GM21447 (cell line): ENCODE data around the gene UBA52.
A peak's percentile ranks its signal among the peaks of the same experiment; 100 is the strongest.

Source experiments
- ATAC-seq: cut with Tn5 transposase; IDR thresholded peaks from one replicate; pipeline ENCODE4 v1.9.1; 2021; ENCODE audit not compliant: unreplicated experiment

Gene UBA52

DNA sequence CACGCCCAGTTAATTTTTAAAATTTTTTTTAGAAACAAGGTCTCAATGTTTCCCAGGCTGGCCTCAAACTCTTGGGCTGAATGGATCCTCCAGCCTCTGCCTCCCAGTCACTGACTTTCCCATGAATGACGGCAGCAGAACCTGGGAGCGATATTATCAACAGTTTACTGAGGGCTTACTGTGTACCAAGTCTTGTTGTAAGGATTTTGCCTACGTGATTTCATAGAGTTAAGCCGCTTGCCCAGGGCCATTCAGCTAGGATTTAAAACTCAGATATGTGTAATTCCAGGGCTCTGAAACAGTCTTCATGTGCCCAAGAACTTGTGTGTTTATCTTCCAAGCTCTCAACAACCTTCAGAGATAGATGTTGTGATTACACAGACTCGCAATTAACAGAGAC, 20.0 kb upstream of the UBA52 start:
- ATAC-seq, result no peak

DNA sequence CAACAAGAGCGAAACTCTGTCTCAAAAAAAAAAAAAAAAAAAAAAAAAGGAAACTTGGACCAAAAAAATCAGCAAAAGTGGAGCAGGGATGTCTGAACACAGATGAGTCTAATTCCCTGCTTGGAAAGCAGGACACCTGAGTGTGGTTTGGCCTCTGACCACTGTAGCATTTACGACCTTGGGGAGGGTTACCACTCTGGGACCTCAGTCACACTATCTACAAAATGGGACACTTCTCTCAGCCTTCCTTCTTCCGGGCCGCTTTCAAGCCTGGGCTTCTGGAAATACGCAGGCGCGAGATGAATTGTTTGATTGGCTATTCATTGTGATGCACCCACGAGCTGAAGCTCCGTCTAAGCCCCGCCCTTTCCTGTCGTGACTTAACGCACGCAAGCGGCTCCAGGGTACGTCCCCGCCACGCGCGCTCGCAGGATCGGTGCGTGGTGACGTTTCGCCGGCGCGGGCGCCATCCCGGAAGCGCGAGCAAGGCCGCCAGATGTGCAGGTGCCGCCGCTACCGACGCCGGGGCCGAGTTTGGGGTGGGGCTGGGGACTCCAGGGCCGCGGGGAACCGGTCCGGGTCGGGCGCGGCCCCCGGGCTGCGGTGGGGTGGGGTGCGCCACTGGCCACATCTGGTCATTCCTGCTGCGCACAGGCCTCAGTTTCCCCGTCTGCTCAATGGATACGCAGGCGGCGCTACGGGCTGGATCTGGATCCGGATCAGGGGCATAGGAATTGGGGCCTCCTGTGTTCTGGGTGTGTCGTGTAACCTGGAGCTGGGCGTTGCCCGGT, 14.1 kb upstream of the UBA52 start, which contains the start of gene KXD1:
KXD1 (plus strand) TSS at position 460 of the 791 bp plus-strand sequence. CDS start 4,187 bp downstream, outside the sequence.
- peak; percentile 81 for ATAC-seq

DNA sequence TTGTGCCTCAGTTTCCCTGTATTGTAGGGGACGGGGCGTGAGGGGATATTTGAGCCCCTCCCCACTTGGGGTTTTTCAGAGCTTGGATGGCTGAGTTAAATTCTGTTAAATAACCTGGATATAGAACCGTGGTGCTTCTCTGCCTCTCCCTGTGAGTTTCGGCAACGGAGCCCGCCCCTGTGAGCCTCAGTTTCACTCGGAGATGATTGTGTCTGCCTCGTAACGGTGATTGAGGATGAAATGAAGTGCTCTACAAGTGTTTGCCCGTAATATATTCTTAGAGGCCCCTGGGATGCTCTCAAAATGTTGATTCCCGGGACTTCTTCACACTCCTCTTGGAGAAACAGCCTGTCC, 13.5 kb upstream of the UBA52 start:
- no peak for ATAC-seq

DNA sequence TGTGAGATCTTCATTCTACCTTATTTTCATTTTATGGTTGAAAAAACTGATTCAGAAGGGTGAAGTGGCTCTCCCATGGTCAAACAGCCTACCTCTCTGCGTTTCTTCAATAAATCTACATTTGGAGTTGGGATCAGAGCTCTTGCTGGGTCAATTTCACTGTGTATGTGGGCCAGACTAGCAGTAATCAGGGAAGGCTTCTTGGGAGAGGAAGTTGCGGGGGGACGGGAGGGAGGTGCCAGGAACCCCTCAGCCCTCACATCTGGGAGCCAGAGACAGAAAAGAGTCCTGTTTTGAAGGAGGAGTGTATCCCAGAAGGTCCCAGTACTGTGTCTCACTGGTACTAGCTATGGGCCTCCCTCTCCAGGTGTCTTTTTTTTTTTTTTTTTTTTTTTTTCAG, 13.1 kb upstream of the UBA52 start:
- ATAC-seq, result no peak

DNA sequence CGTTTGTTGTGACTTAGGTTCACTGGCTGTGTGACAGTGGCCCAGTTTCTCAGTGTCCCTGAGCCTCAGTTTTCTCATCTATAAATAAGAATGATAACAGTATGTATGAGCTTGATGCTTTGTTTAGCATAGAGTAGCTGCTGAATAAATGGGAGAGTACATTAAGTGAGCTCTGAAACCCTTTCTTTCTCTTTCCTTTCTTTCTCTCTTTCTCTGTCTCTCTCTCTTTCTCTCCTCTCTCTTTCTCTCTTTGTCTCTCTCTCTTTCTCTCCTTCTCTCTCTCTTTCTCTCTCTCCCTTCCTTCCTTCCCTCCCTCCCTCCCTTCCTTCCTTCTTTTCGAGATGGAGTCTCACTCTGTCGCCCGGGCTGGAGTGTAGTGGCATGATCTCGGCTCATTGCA, 12.0 kb upstream of the UBA52 start:
- ATAC-seq, result no peak

DNA sequence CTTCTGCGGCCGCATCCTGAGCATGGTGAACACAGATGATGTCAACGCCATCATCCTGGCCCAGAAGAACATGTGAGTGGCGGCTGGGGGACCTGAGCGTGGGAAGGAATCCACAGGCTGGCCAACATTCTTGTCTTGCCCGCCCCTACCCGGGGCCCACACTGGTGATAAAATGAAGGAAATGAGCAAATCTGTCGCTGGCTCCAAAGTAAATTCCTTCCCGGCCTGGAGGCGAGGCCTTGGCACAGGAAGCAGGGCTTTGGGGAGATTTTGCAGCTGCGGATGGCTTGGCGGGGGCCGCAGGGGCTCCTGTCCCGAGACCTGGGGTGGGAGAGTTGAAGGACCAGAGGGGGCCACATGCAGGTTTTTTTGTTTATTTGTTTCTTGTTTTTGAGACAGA, 9.6 kb upstream of the UBA52 start:
- no peak for ATAC-seq

DNA sequence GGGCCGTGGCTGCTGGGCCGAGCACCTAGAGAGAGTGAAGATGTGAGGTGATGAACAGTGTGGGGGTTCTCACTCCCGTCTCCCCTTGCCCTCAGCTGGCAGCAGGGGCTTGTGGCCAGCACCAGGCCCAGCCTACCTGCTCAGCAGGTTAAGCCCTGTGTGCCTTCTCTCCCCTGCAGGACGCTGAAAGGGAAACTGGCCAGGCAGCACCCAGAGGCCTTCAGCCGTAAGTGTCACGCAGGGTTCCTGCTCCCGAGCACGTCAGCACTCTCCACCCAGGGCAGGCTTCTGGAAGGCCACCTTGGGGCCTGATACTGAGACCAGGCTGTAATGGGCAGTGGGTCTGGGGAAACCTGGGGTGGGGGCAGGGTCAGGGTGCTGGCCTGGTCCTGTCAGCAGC, 4.7 kb upstream of the UBA52 start:
- no peak for ATAC-seq

DNA sequence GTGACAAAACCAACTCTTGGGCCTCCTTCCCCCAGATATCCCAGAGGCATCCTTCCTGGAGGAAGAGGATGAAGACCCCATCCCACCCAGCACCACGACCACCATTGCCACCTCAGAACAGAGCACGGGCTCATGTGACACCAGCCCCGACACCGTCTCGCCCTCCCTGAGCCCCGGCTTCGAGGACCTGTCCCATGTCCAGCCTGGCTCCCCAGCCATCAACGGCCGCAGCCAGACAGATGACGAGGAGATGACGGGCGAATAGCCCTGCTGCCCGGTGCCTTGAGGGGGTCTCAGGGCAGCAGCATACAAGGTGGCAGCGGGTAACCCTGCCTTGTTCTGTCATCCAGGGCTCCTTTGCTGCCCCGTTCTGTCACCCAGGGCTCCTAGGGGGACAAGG, 3.3 kb upstream of the UBA52 start:
- ATAC-seq, result no peak

DNA sequence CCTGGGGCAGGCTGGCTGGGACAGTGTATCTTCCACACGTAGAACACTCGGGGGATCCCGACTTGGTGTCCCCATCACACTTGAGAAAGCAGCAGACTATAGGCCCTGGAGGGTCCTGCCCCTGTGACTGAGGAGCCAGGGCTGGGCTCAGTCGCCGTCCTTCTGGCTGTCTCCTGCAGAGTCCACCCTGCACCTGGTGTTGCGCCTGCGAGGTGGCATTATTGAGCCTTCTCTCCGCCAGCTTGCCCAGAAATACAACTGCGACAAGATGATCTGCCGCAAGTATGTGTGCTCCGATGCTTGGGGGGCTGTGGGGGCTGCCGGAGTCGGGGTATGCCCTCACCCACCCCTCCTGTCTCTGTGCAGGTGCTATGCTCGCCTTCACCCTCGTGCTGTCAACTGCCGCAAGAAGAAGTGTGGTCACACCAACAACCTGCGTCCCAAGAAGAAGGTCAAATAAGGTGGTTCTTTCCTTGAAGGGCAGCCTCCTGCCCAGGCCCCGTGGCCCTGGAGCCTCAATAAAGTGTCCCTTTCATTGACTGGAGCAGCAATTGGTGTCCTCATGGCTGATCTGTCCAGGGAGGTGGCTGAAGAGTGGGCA, 3.1 kb downstream of the UBA52 start:
- no peak for ATAC-seq

DNA sequence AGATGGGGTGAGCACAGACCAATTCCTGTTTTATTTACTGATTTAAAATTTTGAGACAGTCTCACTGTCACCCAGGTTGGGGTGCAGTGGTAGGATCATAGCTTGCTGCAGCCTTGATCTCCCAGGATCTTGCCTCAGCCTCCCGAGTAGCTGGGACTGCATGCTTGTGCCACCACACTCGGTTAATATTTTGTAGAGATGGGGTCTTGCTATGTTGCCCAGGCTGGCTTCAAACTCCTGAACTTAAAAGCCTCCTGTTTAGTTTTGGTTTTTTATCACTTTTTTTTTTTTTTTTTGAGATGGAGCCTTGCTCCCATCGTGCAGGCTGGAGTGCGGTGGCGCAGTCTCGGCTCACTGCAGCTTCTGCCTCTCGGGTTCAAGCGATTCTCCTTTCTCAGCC, 4.7 kb downstream of the UBA52 start:
- ATAC-seq, result no peak

DNA sequence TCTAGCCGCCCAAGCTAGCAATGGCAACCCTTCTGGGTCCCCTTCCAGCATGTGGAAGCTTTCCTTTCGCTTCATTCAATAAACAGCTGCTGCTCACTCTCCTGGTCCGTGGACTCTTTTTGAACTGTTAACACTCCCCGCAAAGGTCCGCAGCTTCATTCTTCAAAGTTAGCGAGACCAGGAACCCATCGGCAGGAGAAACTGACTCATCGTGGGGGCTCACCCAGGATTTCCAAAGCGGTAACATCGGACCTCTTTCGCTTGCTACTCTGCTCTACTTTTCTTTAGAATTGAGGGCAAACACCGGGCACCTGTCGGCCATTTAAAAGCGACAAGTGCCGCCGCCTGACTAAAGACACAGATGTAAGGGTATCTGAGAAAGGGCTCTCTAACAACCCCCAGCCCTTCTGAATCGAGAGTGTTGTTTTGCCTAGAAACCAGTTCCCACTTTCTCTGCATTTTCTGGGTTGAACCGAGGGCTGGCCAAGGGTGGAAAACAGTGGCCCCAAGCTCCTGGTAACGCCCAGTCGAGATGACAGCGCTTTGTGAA, 5.8 kb downstream of the UBA52 start:
- no peak for ATAC-seq

DNA sequence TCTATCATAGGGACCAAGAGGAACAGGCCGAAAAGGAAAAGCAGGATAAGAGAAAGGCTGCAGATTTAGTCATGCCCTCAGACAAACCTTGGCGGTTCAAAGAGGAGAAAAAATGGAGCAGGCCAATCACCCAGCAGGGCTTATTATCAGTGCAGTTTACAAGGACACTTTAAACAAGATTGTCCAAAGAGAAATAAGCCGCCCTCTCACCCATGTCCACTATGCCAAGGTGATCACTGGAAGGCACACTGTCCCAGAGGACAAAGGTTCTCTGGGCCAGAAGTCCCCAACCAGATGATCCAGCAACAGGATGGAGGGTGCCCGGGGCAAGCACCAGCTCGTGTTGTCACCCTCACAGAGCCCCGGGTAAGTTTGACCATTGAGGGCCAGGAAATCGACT, 8.7 kb downstream of the UBA52 start:
- ATAC-seq, result no peak

DNA sequence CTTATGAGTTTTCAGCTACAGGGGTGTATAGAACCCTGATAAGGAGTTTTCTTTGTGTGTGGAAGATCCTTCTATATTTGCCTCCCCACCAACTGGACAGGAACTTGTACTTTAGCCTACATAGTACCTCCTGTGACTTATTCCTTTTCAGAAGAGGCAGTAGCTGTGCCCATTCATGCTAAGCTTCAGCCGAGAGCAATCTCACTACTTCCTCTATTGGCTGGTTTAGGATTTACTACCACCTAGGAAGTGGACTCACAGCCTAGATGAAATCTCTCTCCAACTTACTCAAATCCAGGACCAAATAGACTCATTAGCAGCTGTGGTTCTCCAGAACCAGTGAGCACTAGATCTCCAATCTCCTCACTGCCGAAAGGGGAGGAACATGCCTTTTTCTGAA, 14.6 kb downstream of the UBA52 start:
- ATAC-seq, result no peak

DNA sequence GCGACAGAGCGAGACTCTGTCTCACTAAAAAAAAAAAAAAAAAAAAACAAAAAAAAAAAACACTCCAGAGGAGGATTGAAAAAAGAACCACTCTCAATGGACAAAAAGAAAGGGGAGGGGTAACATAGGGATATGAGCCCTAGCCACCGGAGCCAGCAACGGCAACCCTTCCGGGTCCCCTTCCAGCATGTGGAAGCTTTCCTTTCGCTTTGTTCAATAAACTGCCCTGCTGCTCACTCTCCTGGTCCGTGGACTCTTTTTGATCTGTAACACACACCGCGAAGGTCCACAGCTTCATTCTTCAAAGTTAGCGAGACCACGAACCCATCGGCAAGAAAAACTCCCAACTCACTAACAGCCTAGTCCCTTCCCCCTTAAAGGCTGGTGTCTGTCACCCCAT, 15.9 kb downstream of the UBA52 start:
- no peak for ATAC-seq

DNA sequence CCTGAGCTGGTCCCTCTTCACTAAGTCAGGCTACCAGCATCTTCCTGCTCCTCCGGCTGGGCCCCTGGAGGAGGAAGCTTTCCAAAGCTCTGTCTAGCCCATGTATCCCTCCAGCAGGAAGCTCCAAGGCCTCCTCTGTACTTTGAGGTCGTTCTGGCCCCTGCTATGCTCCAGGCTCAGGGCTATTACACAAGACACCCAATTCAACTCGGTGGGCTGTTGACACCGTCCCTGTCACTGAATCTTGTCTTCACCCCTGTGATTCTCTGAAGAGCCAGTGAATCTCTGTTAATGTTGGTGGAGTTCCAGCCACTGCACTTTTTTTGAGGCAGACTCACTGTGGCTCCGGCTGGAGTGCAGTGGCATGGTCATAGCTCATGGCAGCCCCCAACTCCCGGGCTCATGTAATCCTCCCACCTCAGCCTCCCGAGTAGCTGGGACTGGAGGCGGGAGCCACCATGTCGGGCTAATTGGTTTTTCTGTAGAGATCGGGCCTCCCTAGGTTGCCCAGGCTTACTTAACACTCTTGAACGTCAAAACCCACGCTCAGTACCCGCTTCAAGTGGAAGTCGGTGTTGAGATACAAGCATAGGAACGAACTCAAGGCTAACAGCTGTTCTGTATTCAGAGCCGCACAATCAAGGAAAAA, 16.4 kb downstream of the UBA52 start:
- ATAC-seq, result peak; percentile 5

DNA sequence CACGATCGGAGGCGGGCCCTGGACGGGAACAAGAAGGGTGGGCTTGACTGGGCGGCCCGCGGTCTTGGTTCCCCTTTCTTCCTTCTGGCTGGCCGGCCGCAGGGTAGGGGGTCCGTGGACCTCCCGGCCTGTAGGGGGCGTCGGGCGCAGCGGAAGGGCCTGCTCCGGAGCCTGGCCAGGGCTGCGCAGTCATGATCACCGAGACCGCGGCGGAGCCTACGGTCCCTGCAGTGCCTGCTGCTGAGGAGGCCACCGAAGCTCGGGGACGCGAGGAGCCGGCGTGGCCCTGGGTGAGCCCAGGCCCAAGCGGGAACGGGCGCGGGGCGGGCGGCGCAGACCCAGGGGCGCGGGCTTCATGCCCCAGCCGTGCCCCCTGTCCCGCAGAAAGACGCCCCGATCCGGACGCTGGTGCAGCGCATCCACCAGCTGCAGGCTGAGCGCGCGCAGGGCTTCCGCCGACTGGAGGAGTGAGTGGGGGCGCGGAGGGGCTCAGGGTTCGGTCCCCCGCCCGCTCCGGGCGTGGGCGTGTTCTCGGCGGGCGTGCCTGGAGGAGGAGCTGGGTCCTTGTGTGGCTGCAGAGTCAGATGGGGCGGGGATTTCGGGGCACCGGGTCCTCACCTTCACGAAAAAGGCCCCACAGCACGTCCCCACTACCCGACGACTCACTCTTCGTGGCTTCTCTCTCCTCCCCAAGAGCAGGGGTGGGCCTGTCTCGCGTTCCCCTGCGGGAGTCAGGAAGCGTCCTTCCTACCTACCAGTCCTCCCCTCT, 17.1 kb downstream of the UBA52 start, which contains the start of gene REX1BD:
REX1BD (plus strand) TSS at position 188 of the 769 bp plus-strand sequence; CDS start at position 192, 4 bp downstream.
- ATAC-seq, result peak; percentile 73

DNA sequence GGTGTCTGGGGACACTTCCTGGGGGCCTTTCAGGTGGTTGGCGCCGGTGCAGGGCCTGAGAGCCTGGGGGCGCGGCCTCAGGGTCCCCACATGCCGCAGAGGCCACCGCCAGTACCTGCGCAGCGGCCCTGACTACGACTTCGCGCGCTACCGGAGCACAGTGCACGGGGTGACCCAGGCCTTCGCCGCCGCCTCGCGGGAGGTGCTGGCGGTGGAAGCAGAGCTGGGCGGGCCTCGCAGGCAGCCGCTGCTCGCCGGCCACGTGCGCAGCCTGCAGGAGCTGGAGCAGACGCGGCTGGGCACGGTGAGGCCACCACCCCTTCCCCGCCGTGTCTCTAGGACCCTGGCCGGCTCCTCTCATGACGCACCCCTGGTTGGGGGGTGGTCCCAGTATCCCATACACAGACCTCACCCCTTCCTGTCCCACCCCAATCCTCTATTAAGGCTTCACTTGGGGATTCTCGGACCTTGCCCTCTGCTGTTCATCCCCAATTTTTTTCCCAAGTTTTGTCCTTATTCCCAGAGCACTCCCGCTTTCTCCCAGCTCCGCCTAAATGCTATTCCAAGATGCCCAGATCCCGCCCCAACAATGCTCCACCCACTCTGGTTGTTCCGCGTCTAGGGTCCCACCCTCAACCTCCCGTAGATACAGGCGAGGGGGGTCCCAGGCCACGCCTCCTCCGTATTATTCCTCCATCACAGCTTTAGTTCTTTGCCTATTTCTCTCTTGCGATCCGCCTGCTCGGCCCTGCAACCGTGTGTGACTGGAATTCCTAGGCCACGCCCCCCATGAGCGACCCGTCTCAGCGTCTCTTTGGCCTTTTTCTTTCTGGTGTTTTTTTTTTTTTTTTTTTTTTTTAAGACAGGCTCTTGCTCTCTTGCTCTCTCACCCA, 18.0 kb downstream of the UBA52 start:
- ATAC-seq, result peak; percentile 31

DNA sequence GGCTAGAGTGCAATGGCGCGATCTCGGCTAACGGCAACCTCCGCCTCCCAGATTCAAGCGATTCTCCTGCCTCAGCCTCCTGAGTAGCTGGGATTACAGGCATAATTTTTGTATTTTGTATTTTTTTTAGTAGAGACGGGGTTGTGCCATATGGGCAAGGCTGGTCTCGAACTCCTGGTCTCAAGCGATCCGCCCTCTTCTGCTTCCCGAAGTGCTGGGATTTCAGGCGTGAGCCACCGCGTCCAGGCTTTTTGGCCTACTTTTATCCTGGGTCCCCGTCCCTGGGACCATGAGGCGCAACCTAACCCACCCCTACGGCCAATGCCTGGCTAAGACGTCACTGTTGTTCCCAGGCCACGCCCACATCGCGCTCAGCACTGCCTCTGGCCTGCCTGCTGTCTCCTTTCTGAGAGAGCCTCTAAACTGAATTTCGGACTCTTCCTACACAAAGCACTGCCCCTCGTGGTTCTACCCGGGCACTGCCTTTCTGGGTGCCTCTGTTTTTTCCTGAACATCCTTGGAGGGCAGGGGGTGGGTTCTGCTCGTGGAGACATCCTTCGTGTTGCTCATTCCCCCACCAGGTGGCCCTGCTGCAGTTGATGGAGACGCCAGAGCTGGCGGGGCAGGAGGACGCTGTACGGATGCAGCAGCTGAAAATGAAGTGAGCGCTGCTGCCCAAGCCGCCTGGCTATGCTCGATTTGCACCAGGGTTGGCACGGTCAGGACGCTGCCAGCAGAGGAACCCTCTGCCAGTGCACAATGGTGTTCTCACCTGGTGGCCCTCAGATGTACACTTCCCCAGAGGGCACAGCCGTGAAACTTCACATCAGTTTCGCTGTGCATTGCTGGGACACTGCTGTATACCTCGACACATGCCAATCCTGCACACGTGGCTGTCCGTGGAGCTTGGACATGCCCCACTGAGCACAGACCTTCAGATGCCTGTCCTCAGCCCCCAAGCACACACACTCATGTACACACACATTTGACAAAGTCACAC, 18.9 kb downstream of the UBA52 start:
- no peak for ATAC-seq
